Stomach smooth muscle (tissue), 2 donors: ENCODE data around the gene EOLA2.

Experiments used
- H3K27ac ChIP-seq: one replicate; pipeline ENCODE4 v1.7.0; 2013; ENCODE audit warnings: mild to moderate bottlenecking, low read length, inconsistent platforms
- H3K27me3 ChIP-seq, 2 donors: one replicate each; pipeline ENCODE4 v1.7.0; 2013; ENCODE audit warnings: low read length in 2 of 2; ENCODE audit not compliant: insufficient read depth in 2 of 2, control insufficient read depth in 1 of 2
- H3K36me3 ChIP-seq, 2 donors: one replicate each; pipeline ENCODE4 v1.7.0; 2013; ENCODE audit warnings: low read length in 2 of 2; ENCODE audit not compliant: control insufficient read depth in 2 of 2, insufficient read depth in 2 of 2
- H3K4me1 ChIP-seq: one replicate; pipeline ENCODE4 v1.7.0; 2013; ENCODE audit warnings: low read length; ENCODE audit not compliant: control insufficient read depth, insufficient read depth
- H3K4me3 ChIP-seq, 2 donors: one replicate each; pipeline ENCODE4 v1.7.0; 2013; ENCODE audit warnings: low read length in 2 of 2
- H3K9ac ChIP-seq, 2 donors: one replicate each; pipeline ENCODE4 v1.7.0; 2013; ENCODE audit warnings: low read length in 2 of 2, mild to moderate bottlenecking in 1 of 2
- H3K9me3 ChIP-seq, 2 donors: one replicate each; pipeline ENCODE4 v1.7.0; 2013; ENCODE audit warnings: low read length in 2 of 2; ENCODE audit not compliant: control insufficient read depth in 2 of 2
- donor health status: healthy.
- donor health status: Pancreatic carcinoma.

EOLA2 gene

GRCh38 chrX:149938427-149938880 is at the start of gene EOLA2:
Gene EOLA2 (minus strand): TSS chrX:149938491. CDS start chrX:149933874, 4,617 bp downstream.
- Histone ChIP-seq H3K4me3 (peak within 1 kb of the TSS; percentile 71 to 84), H3K36me3 (no peaks in the 10 kb centered on the region), H3K9ac (peak within 1 kb of the TSS; percentile 87 to 89), H3K27ac (peak within 1 kb of the TSS; percentile 83), H3K9me3 (no peaks in the 10 kb centered on the region), H3K27me3 (no peaks in the 10 kb centered on the region), H3K4me1 (peaks cover 8% of the 10 kb centered on the region)

GRCh38 chrX:149987613-149988012 is 49.3 kb upstream of the EOLA2 start:
- H3K36me3 ChIP-seq = no peaks in the 10 kb centered on the region
- H3K9me3 ChIP-seq = no peaks in the 10 kb centered on the region
- no peak overlapping the region for H3K27ac ChIP-seq
- H3K27me3 ChIP-seq = no peaks in the 10 kb centered on the region
- H3K9ac ChIP-seq = no peak overlapping the region
- no peak overlapping the region for H3K4me3 ChIP-seq
- peaks cover 2% of the 10 kb centered on the region for H3K4me1 ChIP-seq

- Histone ChIP-seq H3K9me3 (no peaks in the 10 kb centered on the region), H3K27ac (no peak overlapping the region), H3K27me3 (no peaks in the 10 kb centered on the region), H3K36me3 (no peaks in the 10 kb centered on the region), H3K4me3 (no peak overlapping the region), H3K9ac (no peak overlapping the region), H3K4me1 (peaks cover 5% of the 10 kb centered on the region)
Observed at GRCh38 chrX:149984411-149984810, 46.1 kb upstream of the EOLA2 start.

- Histone ChIP-seq H3K4me3 (no peak overlapping the region), H3K27me3 (no peaks in the 10 kb centered on the region), H3K27ac (no peak overlapping the region), H3K9me3 (no peaks in the 10 kb centered on the region), H3K4me1 (peaks cover 5% of the 10 kb centered on the region), H3K36me3 (no peaks in the 10 kb centered on the region), H3K9ac (no peak overlapping the region)
Observed at GRCh38 chrX:149982310-149982709, 44.0 kb upstream of the EOLA2 start.

GRCh38 chrX:149979126-149979644 is 40.9 kb upstream of the EOLA2 start:
- no peaks in the 10 kb centered on the region for H3K36me3 ChIP-seq
- no peak overlapping the region for H3K27ac ChIP-seq
- no peak overlapping the region for H3K9ac ChIP-seq
- H3K27me3 ChIP-seq = no peaks in the 10 kb centered on the region
- H3K4me1 ChIP-seq = peaks cover 5% of the 10 kb centered on the region
- H3K9me3 ChIP-seq = no peaks in the 10 kb centered on the region
- H3K4me3 ChIP-seq = no peak overlapping the region

- H3K36me3 ChIP-seq = no peaks in the 10 kb centered on the region
- no peaks in the 10 kb centered on the region for H3K4me1 ChIP-seq
- no peak overlapping the region for H3K4me3 ChIP-seq
- H3K27me3 ChIP-seq = no peaks in the 10 kb centered on the region
- no peak overlapping the region for H3K9ac ChIP-seq
- H3K9me3 ChIP-seq = no peaks in the 10 kb centered on the region
- H3K27ac ChIP-seq = no peak overlapping the region
Observed at GRCh38 chrX:149962859-149963757, 24.8 kb upstream of the EOLA2 start.

- H3K4me3 ChIP-seq = no peak overlapping the region
- no peaks in the 10 kb centered on the region for H3K36me3 ChIP-seq
- H3K27ac ChIP-seq = no peak overlapping the region
- no peaks in the 10 kb centered on the region for H3K9me3 ChIP-seq
- no peaks in the 10 kb centered on the region for H3K27me3 ChIP-seq
- H3K9ac ChIP-seq = no peak overlapping the region
- no peaks in the 10 kb centered on the region for H3K4me1 ChIP-seq
Observed at GRCh38 chrX:149962010-149962409, 23.7 kb upstream of the EOLA2 start.

GRCh38 chrX:149961572-149961971 is 23.3 kb upstream of the EOLA2 start:
- H3K36me3 ChIP-seq = no peaks in the 10 kb centered on the region
- no peak overlapping the region for H3K9ac ChIP-seq
- no peak overlapping the region for H3K27ac ChIP-seq
- H3K4me1 ChIP-seq = no peaks in the 10 kb centered on the region
- no peak overlapping the region for H3K4me3 ChIP-seq
- H3K9me3 ChIP-seq = no peaks in the 10 kb centered on the region
- no peaks in the 10 kb centered on the region for H3K27me3 ChIP-seq

- Histone ChIP-seq H3K36me3 (peaks cover 0 to 3% of the 10 kb centered on the region in 2 donors), H3K27me3 (no peaks in the 10 kb centered on the region), H3K4me3 (no peak overlapping the region), H3K9ac (no peak overlapping the region), H3K27ac (no peak overlapping the region), H3K4me1 (peaks cover 9% of the 10 kb centered on the region), H3K9me3 (no peaks in the 10 kb centered on the region)
Observed at GRCh38 chrX:149950681-149951080, 12.4 kb upstream of the EOLA2 start.

- Histone ChIP-seq H3K36me3 (peaks cover 0 to 3% of the 10 kb centered on the region in 2 donors), H3K27me3 (no peaks in the 10 kb centered on the region), H3K27ac (peak overlapping the region; percentile 31), H3K4me3 (no peak overlapping the region), H3K9ac (no peak overlapping the region), H3K4me1 (peaks cover 9% of the 10 kb centered on the region), H3K9me3 (no peaks in the 10 kb centered on the region)
Observed at GRCh38 chrX:149949743-149950436, 11.6 kb upstream of the EOLA2 start.
